Panc1 (cell line): ENCODE data around the gene GARS1.

Experiments used
- CTCF ChIP-seq: fragments of 450-650 bp; IDR thresholded peaks from 2 replicates; pipeline ENCODE4 v1.5.1; 2017; ENCODE audit warnings: mild to moderate bottlenecking
- REST ChIP-seq, 2 experiments: IDR thresholded peaks; 2 replicates each; pipeline ENCODE4 v1.6.1; 2011 to 2012; ENCODE audit warnings: low read depth in 2 of 2, control low read depth in 1 of 2, low read length in 1 of 2, mild to moderate bottlenecking in 1 of 2, moderate library complexity in 1 of 2; ENCODE audit not compliant: insufficient read depth in 1 of 2
- SIN3A ChIP-seq: IDR thresholded peaks from 2 replicates; pipeline ENCODE4 v1.6.1; 2012; ENCODE audit warnings: low read depth, mild to moderate bottlenecking, low read length, moderate library complexity, borderline replicate concordance; ENCODE audit not compliant: insufficient read depth

GRCh38 chr7:30594048-30594539 lies 584 bp upstream of the GARS1 start:
- TF ChIP-seq CTCF: no peak
- no peak for TF ChIP-seq REST (IDR thresholded peaks at IDR 0.05; ENCODE audit: insufficient read depth in 1 of 2, low read depth in 2 of 2, low read length in 1 of 2)
- no peak for TF ChIP-seq SIN3A
